Lower leg skin (tissue), 4 donors: ENCODE results near the gene CSNK1D. TPM values are rescaled to one million over a fixed set of nuclear protein-coding genes. Genes with fewer than 3 reads are reported as not detected.

Experiments used
- DNase-seq, 2 donors: peaks; one replicate each; pipeline ENCODE4 v3.0.0-alpha.2; 2019; ENCODE audit warnings: low spot score in 2 of 2
- H3K4me3 ChIP-seq: fragments of 200-600 bp; sonication (generic); 2 replicates; pipeline ENCODE4 v1.5.1; 2017; ENCODE audit warnings: mild to moderate bottlenecking, low read depth; ENCODE audit not compliant: poor library complexity, severe bottlenecking
- CTCF ChIP-seq, 3 donors: fragments of 450-650 bp; IDR thresholded peaks; one replicate each; pipeline ENCODE4 v1.5.1; 2016; ENCODE audit warnings: antibody characterized with exemption in 3 of 3, mild to moderate bottlenecking in 3 of 3, moderate library complexity in 2 of 3
- POLR2A ChIP-seq, 2 donors: fragments of 450-650 bp; IDR thresholded peaks; one replicate each; pipeline ENCODE4 v1.6.1; 2016 to 2017; ENCODE audit warnings: antibody characterized with exemption in 2 of 2, mild to moderate bottlenecking in 1 of 2, moderate library complexity in 1 of 2
- WGBS, 2 donors: methylation state at CpG; one replicate each; pipeline ENCODE4 v1.1.5; 2018; 5-methylcytosine and 5-hydroxymethylcytosine counted together
- intact Hi-C: fragments of 100-400 bp; cut with DNase I; formaldehyde crosslinking; loops from one replicate; pipeline ENCODE4 v1.15.0; 2023; ENCODE audit warnings: low total_unique reads
- total RNA-seq, 4 donors: library from RNA; depleted of rRNA; stranded (reverse); fragments of >200 nt; gene quantifications; one replicate each; pipeline ENCODE4 v1.1.0, GENCODE V29; 2016

Gene CSNK1D
- total RNA-seq, 4 donors from 2014 or later = 46.0 to 88.4 (median 56.4) TPM

GRCh38 chr17:82247182-82247823 lies 26.2 kb downstream of the CSNK1D start:
- H3K4me3 ChIP-seq = no peak overlapping the region
- DNase-seq = no peak
- intact Hi-C loops = no loop called here
- TF ChIP-seq POLR2A (IDR thresholded peaks at IDR 0.05) = no peak
- no peak for TF ChIP-seq CTCF (IDR thresholded peaks at IDR 0.05)
- WGBS, 2 donors = 59 to 65% methylated on average over 21 of the region's 22 CpGs

- H3K4me3 ChIP-seq = no peak overlapping the region
- WGBS, 2 donors = 31 to 36% methylated on average over 27 of the region's 27 CpGs
- no peak for DNase-seq
- intact Hi-C loops = no loop called here
- TF ChIP-seq POLR2A (IDR thresholded peaks at IDR 0.05) (no peak), CTCF (IDR thresholded peaks at IDR 0.05) (no peak)
Measured at GRCh38 chr17:82246365-82247181, 26.9 kb downstream of the CSNK1D start.

- intact Hi-C loops = no loop called here
- WGBS, 2 donors = 54 to 78% methylated on average over 4 to 5 of the region's 5 CpGs
- H3K4me3 ChIP-seq = no peak overlapping the region
- no peak for TF ChIP-seq POLR2A (IDR thresholded peaks at IDR 0.05)
- TF ChIP-seq CTCF (IDR thresholded peaks at IDR 0.05) = no peak
- DNase-seq = no peak
Measured at GRCh38 chr17:82246040-82246364, 27.5 kb downstream of the CSNK1D start.

GRCh38 chr17:82245134-82246039 lies 28.1 kb downstream of the CSNK1D start:
- intact Hi-C loops = no loop called here
- H3K4me3 ChIP-seq = no peak overlapping the region
- TF ChIP-seq POLR2A (IDR thresholded peaks at IDR 0.05) = no peak
- no peak for TF ChIP-seq CTCF (IDR thresholded peaks at IDR 0.05)
- WGBS, 2 donors = 75 to 76% methylated on average over 45 to 47 of the region's 47 CpGs
- no peak for DNase-seq

GRCh38 chr17:82244413-82245133 lies 28.9 kb downstream of the CSNK1D start:
- 78 to 81% methylated on average over 32 to 39 of the region's 39 CpGs for WGBS, 2 donors
- DNase-seq = no peak
- TF ChIP-seq CTCF (IDR thresholded peaks at IDR 0.05) (no peak), POLR2A (IDR thresholded peaks at IDR 0.05) (no peak)
- no peak overlapping the region for H3K4me3 ChIP-seq
- intact Hi-C loops = no loop called here
